ENCODE measurements around the gene CTTNBP2NL. TPM values are rescaled to one million over a fixed set of nuclear protein-coding genes. Genes with fewer than 3 reads are reported as not detected.

The CTTNBP2NL gene
- total RNA-seq, 4 donors from 2014 or later: 53.5 to 66.6 (median 59.6) TPM

- WGBS, 2 donors: 85 to 93% methylated on average over 6 of the region's 6 CpGs
Observed at GRCh38 chr1:112493351-112493750, 97.3 kb downstream of the CTTNBP2NL start.

GRCh38 chr1:112496290-112496689 is 100.3 kb downstream of the CTTNBP2NL start:
- intact Hi-C loops (cut with DNase I; ENCODE audit: low total_unique reads): no loop called here
- no peak for TF ChIP-seq POLR2A (IDR thresholded peaks at IDR 0.05)
- no peak for TF ChIP-seq CTCF (IDR thresholded peaks at IDR 0.05)
- WGBS, 2 donors: 78 to 81% methylated on average over 5 of the region's 5 CpGs
- no peak overlapping the region for H3K4me3 ChIP-seq (ENCODE audit: low read depth, poor library complexity, severe bottlenecking)
- no peak for DNase-seq (ENCODE audit: low spot score in 2 of 2)

More at GRCh38 chr1:112493351-112493750, 97.3 kb downstream of the CTTNBP2NL start:
- intact Hi-C loops (cut with DNase I; ENCODE audit: low total_unique reads): no loop called here
- no peak for DNase-seq (ENCODE audit: low spot score in 2 of 2)
- TF ChIP-seq CTCF (IDR thresholded peaks at IDR 0.05) (no peak), POLR2A (IDR thresholded peaks at IDR 0.05) (no peak)
- no peak overlapping the region for H3K4me3 ChIP-seq (ENCODE audit: low read depth, poor library complexity, severe bottlenecking)

GRCh38 chr1:112501810-112502641 is 106.0 kb downstream of the CTTNBP2NL start:
- peak overlapping the region; percentile 29 for H3K4me3 ChIP-seq (ENCODE audit: low read depth, poor library complexity, severe bottlenecking)
- TF ChIP-seq POLR2A (IDR thresholded peaks at IDR 0.05) (no peak), CTCF (IDR thresholded peaks at IDR 0.05) (peak in 1 of 3 donors; percentile 19)
- 4 to 7% methylated on average over 33 to 46 of the region's 65 CpGs for WGBS, 2 donors
- peak in 1 of 2 donors; percentile 58 for DNase-seq (ENCODE audit: low spot score in 2 of 2)
- intact Hi-C loops (cut with DNase I; ENCODE audit: low total_unique reads): loop anchor here (10.0 kb wide), 2 partner anchors 113 to 203 kb away; partner anchors contain the start of genes CAPZA1, RHOC and ST7L

GRCh38 chr1:112502826-112503225 is 106.8 kb downstream of the CTTNBP2NL start:
- TF ChIP-seq POLR2A (IDR thresholded peaks at IDR 0.05): no peak
- TF ChIP-seq CTCF (IDR thresholded peaks at IDR 0.05): no peak
- DNase-seq (ENCODE audit: low spot score in 2 of 2): no peak
- intact Hi-C loops (cut with DNase I; ENCODE audit: low total_unique reads): loop anchor here (10.0 kb wide), 2 partner anchors 112 to 202 kb away; partner anchors contain the start of genes CAPZA1, RHOC and ST7L
- no peak overlapping the region for H3K4me3 ChIP-seq (ENCODE audit: low read depth, poor library complexity, severe bottlenecking)
- WGBS, 2 donors: 57 to 68% methylated on average over 1 to 2 of the region's 2 CpGs

- WGBS, 2 donors: 72 to 81% methylated on average over 11 of the region's 11 CpGs
- DNase-seq (ENCODE audit: low spot score in 2 of 2): no peak
- TF ChIP-seq POLR2A (IDR thresholded peaks at IDR 0.05) (no peak), CTCF (IDR thresholded peaks at IDR 0.05) (no peak)
- H3K4me3 ChIP-seq (ENCODE audit: low read depth, poor library complexity, severe bottlenecking): no peak overlapping the region
- intact Hi-C loops (cut with DNase I; ENCODE audit: low total_unique reads): loop anchor here (10.0 kb wide), 2 partner anchors 111 to 201 kb away; partner anchors contain the start of genes CAPZA1, RHOC and ST7L
Observed at GRCh38 chr1:112504001-112504660, 108.1 kb downstream of the CTTNBP2NL start.
